Measurements from ENCODE around the gene MEGF8. TPM values are rescaled to one million over a fixed set of nuclear protein-coding genes. Genes with fewer than 3 reads are reported as not detected.

Gene MEGF8
- total and polyA plus RNA-seq, 10 of the 15 experiments (the other 5 are each of a cell fraction or from before 2014, with no cell fraction given) = 0.43 to 12.8 (median 2.7) TPM

- no peak overlapping the region for H3K9ac ChIP-seq (ENCODE audit: control insufficient read depth, insufficient read depth, low read length)
- FAIRE-seq = no peak
- 94% methylated on average over 15 of the region's 15 CpGs for WGBS (ENCODE audit: insufficient coverage, insufficient replicate concordance, low lambda C conversion rate, missing lambda C conversion rate)
- peaks cover 8 to 9% of the 10 kb centered on the region in 2 experiments; a peak in 3 of 4 replicates for H3K36me3 ChIP-seq (ENCODE audit: control insufficient read depth in 2 of 2, insufficient read depth in 2 of 2, low read length in 1 of 2)
- no peaks in the 10 kb centered on the region for H3K79me2 ChIP-seq (ENCODE audit: control insufficient read depth, insufficient read depth, low read length)
- ChIA-PET RAD21 (ENCODE audit: unreplicated experiment) (interaction anchor here (0.9 to 1.1 kb wide), 3 partner anchors 50 to 164 kb away, joined by 3 read pairs; partner anchors contain the start of gene POU2F2), CTCF (interaction anchor here (0.8 to 3.2 kb wide), 17 partner anchors 14 to 221 kb away, joined by 3 to 25 read pairs (median 4); partner anchors contain the start of genes POU2F2 and ZNF574), POLR2A (interaction anchor here (1.3 to 1.4 kb wide), 2 partner anchors 10 to 12 kb away, joined by 3 to 4 read pairs; no protein-coding TSS in a partner anchor), SMC1A (ENCODE audit: uncharacterized antibody, unreplicated experiment) (interaction anchor here (0.9 to 1.2 kb wide), 2 partner anchors 15 to 173 kb away, joined by 3 to 5 read pairs; no protein-coding TSS in a partner anchor)
- ATAC-seq = no peak
- H2AFZ ChIP-seq (ENCODE audit: control insufficient read depth, low read depth, low read length) = no peak overlapping the region
- H3K27ac ChIP-seq (ENCODE audit: control insufficient read depth, insufficient read depth) = no peak overlapping the region
- H3K4me3 ChIP-seq = no peak overlapping the region
- no peak for DNase-seq (ENCODE audit: low read depth, low spot score)
- no peaks in the 10 kb centered on the region for H3K27me3 ChIP-seq (replicated peaks in 1 of 2; ENCODE audit: control insufficient read depth in 2 of 2, insufficient read depth in 2 of 2, low read length in 1 of 2)
- intact Hi-C loops (cut with micrococcal nuclease; ENCODE audit: unreplicated experiment) (loop anchor here (5.0 kb wide), 1 partner anchor 165 kb away; the partner anchor contains the start of gene POU2F2), in situ Hi-C loops (cut with MboI) (no loop called here)
- no peaks in the 10 kb centered on the region for H4K20me1 ChIP-seq (ENCODE audit: control insufficient read depth, insufficient read depth)
- no peaks in the 10 kb centered on the region; the same call in none of the 2 replicates for H3K4me1 ChIP-seq (ENCODE audit: control insufficient read depth, insufficient read depth, low read length)
- no peak overlapping the region for H3K4me2 ChIP-seq (ENCODE audit: control insufficient read depth, insufficient read depth)
- no TSS peak for BruUV-seq (replicated peaks)
- peak; percentile 33; the same call in 1 of the 2 replicates for TF ChIP-seq POLR2A (IDR thresholded peaks at IDR 0.05; ENCODE audit: low read depth, low read length)
- no peak for TF ChIP-seq NFYA (IDR thresholded peaks at IDR 0.05; ENCODE audit: borderline replicate concordance, low read depth, low read length)
- no peaks in the 10 kb centered on the region for H3K9me3 ChIP-seq (replicated peaks; ENCODE audit: control insufficient read depth, insufficient read depth, low read length)
Measured at GRCh38 chr19:42297039-42297438, 28.4 kb upstream of the MEGF8 start.

GRCh38 chr19:42301646-42302203 lies 23.7 kb upstream of the MEGF8 start, which contains the start of gene PRR19:
Gene PRR19, plus strand, starts transcription at chr19:42302132. Its CDS starts 7,453 bp downstream, at chr19:42309585.
- BruUV-seq (replicated peaks) = TSS peak; percentile 84
- RAD21 ChIA-PET (ENCODE audit: unreplicated experiment) = interaction anchor here (0.9 to 1.2 kb wide), 4 partner anchors 20 to 173 kb away, joined by 3 to 4 read pairs (median 4); no protein-coding TSS in a partner anchor
- no peak for DNase-seq (ENCODE audit: low read depth, low spot score)
- TF ChIP-seq PBX3 (IDR thresholded peaks at IDR 0.05; ENCODE audit: insufficient replicate concordance, low read depth, low read length) = no peak
- no peak for TF ChIP-seq LARP7 (IDR thresholded peaks at IDR 0.05)
- no peak for TF ChIP-seq PRDM15 (CRISPR knock-in tag; IDR thresholded peaks at IDR 0.05)
- no peak for TF ChIP-seq CEBPZ (IDR thresholded peaks at IDR 0.05; ENCODE audit: low read depth, low read length)

More at GRCh38 chr19:42301646-42302203, 23.7 kb upstream of the MEGF8 start, which contains the start of gene PRR19:
- H3K27ac ChIP-seq (ENCODE audit: control insufficient read depth, insufficient read depth) = peak within 1 kb of the TSS; percentile 61
- intact Hi-C loops (cut with micrococcal nuclease; ENCODE audit: unreplicated experiment) = no loop called here
- H3K4me3 ChIP-seq = peak within 1 kb of the TSS; percentile 71
- ChIA-PET POLR2A (interaction anchor here (1.0 kb wide), 1 partner anchor 82 kb away, joined by 5 read pairs; the partner anchor contains the start of gene ZNF526), CTCF (interaction anchor here (1.4 to 1.7 kb wide), 2 partner anchors 169 to 193 kb away, joined by 6 read pairs; partner anchors contain the start of gene POU2F2), SMC1A (ENCODE audit: uncharacterized antibody, unreplicated experiment) (interaction anchor here (1.0 to 1.3 kb wide), 2 partner anchors 22 to 59 kb away, joined by 3 to 4 read pairs; partner anchors contain the start of gene GSK3A)
- peak within 1 kb of the TSS; percentile 96 for H3K4me2 ChIP-seq (ENCODE audit: control insufficient read depth, insufficient read depth)
- ATAC-seq (peak; percentile 59), FAIRE-seq (no peak)
- H3K4me1 ChIP-seq (ENCODE audit: control insufficient read depth, insufficient read depth, low read length) = peaks cover 7% of the 10 kb centered on the region
- 5% methylated on average over 21 of the region's 21 CpGs for WGBS (ENCODE audit: insufficient coverage, insufficient replicate concordance, low lambda C conversion rate, missing lambda C conversion rate)
- in situ Hi-C loops (cut with MboI) = no loop called here
- H3K79me2 ChIP-seq (ENCODE audit: control insufficient read depth, insufficient read depth, low read length) = no peaks in the 10 kb centered on the region; the same call in 1 of the 2 replicates
- H3K27me3 ChIP-seq (replicated peaks in 1 of 2; ENCODE audit: control insufficient read depth in 2 of 2, insufficient read depth in 2 of 2, low read length in 1 of 2) = no peaks in the 10 kb centered on the region
- no peaks in the 10 kb centered on the region for H3K9me3 ChIP-seq (replicated peaks; ENCODE audit: control insufficient read depth, insufficient read depth, low read length)
- peak within 1 kb of the TSS; percentile 75 for H3K9ac ChIP-seq (ENCODE audit: control insufficient read depth, insufficient read depth, low read length)
- peak within 1 kb of the TSS; percentile 98 for H2AFZ ChIP-seq (ENCODE audit: control insufficient read depth, low read depth, low read length)
- H4K20me1 ChIP-seq (ENCODE audit: control insufficient read depth, insufficient read depth) = no peaks in the 10 kb centered on the region
- H3K36me3 ChIP-seq (ENCODE audit: control insufficient read depth in 2 of 2, insufficient read depth in 2 of 2, low read length in 1 of 2) = 0 out of 4 replicates have a peak, but pooled peaks cover 0 to under 1% of the 10 kb centered on the region in 2 experiments

Measured in GM12878 (cell line).